Effector memory CD8-positive, alpha-beta T cell (primary cell): ENCODE measurements around the gene ZNRF4.

Source experiments
- ATAC-seq: fragments of 150-1000 bp; cut with Tn5 transposase; replicated peaks from 2 replicates; pipeline ENCODE4 v1.10.0; 2021; ENCODE audit warnings: mild to moderate bottlenecking, moderate library complexity
- DNase-seq, 3 experiments: peaks; one replicate each; pipeline ENCODE4 v3.0.0; 2021
- H3K27ac Mint-ChIP-seq, 2 donors: one replicate each; pipeline ENCODE4 v1.8.0; 2022; ENCODE audit warnings: mild to moderate bottlenecking in 2 of 2, mixed read lengths in 2 of 2, moderate library complexity in 2 of 2
- H3K27me3 Mint-ChIP-seq, 2 donors: one replicate each; pipeline ENCODE4 v1.8.0; 2022; ENCODE audit warnings: mixed read lengths in 2 of 2
- H3K36me3 Mint-ChIP-seq: one replicate; pipeline ENCODE4 v1.8.0; 2022; ENCODE audit warnings: mild to moderate bottlenecking, moderate library complexity, mixed read lengths; ENCODE audit not compliant: insufficient read depth
- H3K4me1 Mint-ChIP-seq, 2 donors: one replicate each; pipeline ENCODE4 v1.8.0; 2022; ENCODE audit warnings: low read depth in 2 of 2, mixed read lengths in 2 of 2
- H3K4me3 Mint-ChIP-seq, 2 donors: one replicate each; pipeline ENCODE4 v1.8.0; 2022; ENCODE audit warnings: mild to moderate bottlenecking in 2 of 2, mixed read lengths in 2 of 2, moderate library complexity in 2 of 2
- H3K9me3 Mint-ChIP-seq, 2 donors: one replicate each; pipeline ENCODE4 v1.8.0; 2022; ENCODE audit warnings: mixed read lengths in 2 of 2

The ZNRF4 gene

GRCh38 chr19:5487222-5487621, 32.0 kb downstream of the ZNRF4 start:
- ATAC-seq (no peak), DNase-seq (no peak)
- Mint-ChIP-seq H3K9me3 (no peaks in the 10 kb centered on the region), H3K27me3 (peaks cover 36 to 82% of the 10 kb centered on the region in 2 donors), H3K4me3 (no peak overlapping the region), H3K36me3 (peaks cover 2% of the 10 kb centered on the region), H3K27ac (no peak overlapping the region), H3K4me1 (no peaks in the 10 kb centered on the region)

- no peak for ATAC-seq
- DNase-seq, result no peak
Measured at GRCh38 chr19:5489551-5489950, 34.3 kb downstream of the ZNRF4 start.

GRCh38 chr19:5491565-5491964, 36.3 kb downstream of the ZNRF4 start:
- no peak overlapping the region for H3K27ac Mint-ChIP-seq
- H3K4me3 Mint-ChIP-seq, result no peak overlapping the region
- H3K27me3 Mint-ChIP-seq, result peaks cover 49 to 82% of the 10 kb centered on the region in 2 donors
- no peaks in the 10 kb centered on the region for H3K4me1 Mint-ChIP-seq
- no peak for ATAC-seq
- H3K9me3 Mint-ChIP-seq, result no peaks in the 10 kb centered on the region
- H3K36me3 Mint-ChIP-seq, result peaks cover 2% of the 10 kb centered on the region
- DNase-seq, result no peak

More at GRCh38 chr19:5489551-5489950, 34.3 kb downstream of the ZNRF4 start:
- H3K27me3 Mint-ChIP-seq, result peaks cover 38 to 85% of the 10 kb centered on the region in 2 donors
- no peaks in the 10 kb centered on the region for H3K4me1 Mint-ChIP-seq
- H3K9me3 Mint-ChIP-seq, result no peaks in the 10 kb centered on the region
- H3K4me3 Mint-ChIP-seq, result no peak overlapping the region
- H3K27ac Mint-ChIP-seq, result no peak overlapping the region
- H3K36me3 Mint-ChIP-seq, result peaks cover 2% of the 10 kb centered on the region

- Mint-ChIP-seq H3K27ac (no peak overlapping the region), H3K27me3 (peaks cover 56 to 83% of the 10 kb centered on the region in 2 donors), H3K4me3 (no peak overlapping the region)
Measured at GRCh38 chr19:5492281-5492634, 37.0 kb downstream of the ZNRF4 start.

GRCh38 chr19:5492635-5493409, 37.6 kb downstream of the ZNRF4 start:
- H3K36me3 Mint-ChIP-seq, result peaks cover 2% of the 10 kb centered on the region
- H3K9me3 Mint-ChIP-seq, result no peaks in the 10 kb centered on the region
- H3K4me3 Mint-ChIP-seq, result no peak overlapping the region
- no peaks in the 10 kb centered on the region for H3K4me1 Mint-ChIP-seq
- no peak overlapping the region for H3K27ac Mint-ChIP-seq
- no peak for ATAC-seq
- DNase-seq, result no peak
- peaks cover 60 to 85% of the 10 kb centered on the region in 2 donors for H3K27me3 Mint-ChIP-seq

More at GRCh38 chr19:5492281-5492634, 37.0 kb downstream of the ZNRF4 start:
- Mint-ChIP-seq H3K9me3 (no peaks in the 10 kb centered on the region), H3K4me1 (no peaks in the 10 kb centered on the region), H3K36me3 (peaks cover 2% of the 10 kb centered on the region)
- DNase-seq (no peak), ATAC-seq (no peak)

- no peaks in the 10 kb centered on the region for H3K4me1 Mint-ChIP-seq
- H3K4me3 Mint-ChIP-seq, result no peak overlapping the region
- H3K27ac Mint-ChIP-seq, result no peak overlapping the region
- peaks cover 2% of the 10 kb centered on the region for H3K36me3 Mint-ChIP-seq
- H3K27me3 Mint-ChIP-seq, result peaks cover 55 to 85% of the 10 kb centered on the region in 2 donors
- ATAC-seq, result no peak
- DNase-seq, result no peak
- H3K9me3 Mint-ChIP-seq, result no peaks in the 10 kb centered on the region
Measured at GRCh38 chr19:5494773-5495172, 39.6 kb downstream of the ZNRF4 start.

- H3K27me3 Mint-ChIP-seq, result peaks cover 45 to 75% of the 10 kb centered on the region in 2 donors
- no peaks in the 10 kb centered on the region for H3K9me3 Mint-ChIP-seq
- no peaks in the 10 kb centered on the region for H3K36me3 Mint-ChIP-seq
- ATAC-seq (no peak), DNase-seq (no peak)
- no peak overlapping the region for H3K27ac Mint-ChIP-seq
- H3K4me3 Mint-ChIP-seq, result no peak overlapping the region
- no peaks in the 10 kb centered on the region for H3K4me1 Mint-ChIP-seq
Measured at GRCh38 chr19:5495792-5496191, 40.6 kb downstream of the ZNRF4 start.

- ATAC-seq (no peak), DNase-seq (no peak)
- Mint-ChIP-seq H3K27ac (no peak overlapping the region), H3K4me3 (no peak overlapping the region), H3K4me1 (no peaks in the 10 kb centered on the region), H3K27me3 (peaks cover 35 to 67% of the 10 kb centered on the region in 2 donors), H3K9me3 (peaks cover 7 to 12% of the 10 kb centered on the region in 2 donors), H3K36me3 (peaks cover 3% of the 10 kb centered on the region)
Measured at GRCh38 chr19:5497297-5497696, 42.1 kb downstream of the ZNRF4 start.

GRCh38 chr19:5498830-5499550, 43.8 kb downstream of the ZNRF4 start:
- ATAC-seq (no peak), DNase-seq (no peak)
- no peak overlapping the region for H3K4me3 Mint-ChIP-seq
- H3K9me3 Mint-ChIP-seq, result peaks cover 12 to 21% of the 10 kb centered on the region in 2 donors
- peaks cover 3% of the 10 kb centered on the region for H3K36me3 Mint-ChIP-seq
- no peak overlapping the region for H3K27ac Mint-ChIP-seq
- peaks cover 34 to 54% of the 10 kb centered on the region in 2 donors for H3K27me3 Mint-ChIP-seq
- H3K4me1 Mint-ChIP-seq, result no peaks in the 10 kb centered on the region

GRCh38 chr19:5501907-5502306, 46.7 kb downstream of the ZNRF4 start:
- no peaks in the 10 kb centered on the region for H3K4me1 Mint-ChIP-seq
- H3K9me3 Mint-ChIP-seq, result peaks cover 20 to 26% of the 10 kb centered on the region in 2 donors
- H3K27ac Mint-ChIP-seq, result no peak overlapping the region
- ATAC-seq, result no peak
- H3K36me3 Mint-ChIP-seq, result peaks cover 3% of the 10 kb centered on the region
- DNase-seq, result no peak
- no peak overlapping the region for H3K4me3 Mint-ChIP-seq
- peaks cover 25 to 30% of the 10 kb centered on the region in 2 donors for H3K27me3 Mint-ChIP-seq

GRCh38 chr19:5503598-5503997, 48.4 kb downstream of the ZNRF4 start:
- no peak for ATAC-seq

GRCh38 chr19:5504114-5504513, 48.9 kb downstream of the ZNRF4 start:
- Mint-ChIP-seq H3K27ac (no peak overlapping the region), H3K9me3 (peaks cover 20 to 26% of the 10 kb centered on the region in 2 donors), H3K4me3 (no peak overlapping the region), H3K36me3 (peaks cover 3% of the 10 kb centered on the region), H3K4me1 (no peaks in the 10 kb centered on the region), H3K27me3 (peaks cover 12 to 15% of the 10 kb centered on the region in 2 donors)
- DNase-seq (no peak), ATAC-seq (no peak)

More at GRCh38 chr19:5503598-5503997, 48.4 kb downstream of the ZNRF4 start:
- Mint-ChIP-seq H3K9me3 (peaks cover 20 to 26% of the 10 kb centered on the region in 2 donors), H3K4me1 (no peaks in the 10 kb centered on the region), H3K36me3 (peaks cover 3% of the 10 kb centered on the region), H3K27ac (no peak overlapping the region), H3K27me3 (peaks cover 12 to 16% of the 10 kb centered on the region in 2 donors), H3K4me3 (no peak overlapping the region)
- DNase-seq, result no peak
